ENCODE measurements around the gene MAP4.

GRCh38 chr3:48023377-48023776, 7.2 kb upstream of the MAP4 start:
- no peak for TF ChIP-seq POLR2A (IDR thresholded peaks at IDR 0.05)
- no peak for TF ChIP-seq CTCF (IDR thresholded peaks at IDR 0.05 in 8 of 11, conservative IDR thresholded peaks at IDR 0.05 in 3 of 11)
